ENCODE data around the gene ATPAF1.
"Not testable (repeated sequence)": the region's sequence is repeated elsewhere in the genome, so short reads cannot be mapped to it uniquely, and the experiment has no call there.

DNA sequence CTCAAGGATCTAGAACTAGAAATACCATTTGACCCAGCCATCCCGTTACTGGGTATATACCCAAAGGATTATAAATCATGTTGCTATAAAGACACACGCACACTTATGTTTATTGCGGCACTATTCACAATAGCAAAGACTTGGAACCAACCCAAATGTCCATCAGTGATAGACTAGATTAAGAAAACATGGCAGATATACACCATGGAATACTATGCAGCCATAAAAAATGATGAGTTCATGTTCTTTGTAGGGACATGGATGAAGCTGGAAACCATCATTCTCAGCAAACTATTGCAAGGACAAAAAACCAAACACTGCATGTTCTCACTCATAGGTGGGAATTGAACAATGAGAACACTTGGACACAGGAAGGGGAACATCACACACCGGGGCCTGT is 26.5 kb upstream of the ATPAF1 start:
- TF ChIP-seq, protein P1, sequence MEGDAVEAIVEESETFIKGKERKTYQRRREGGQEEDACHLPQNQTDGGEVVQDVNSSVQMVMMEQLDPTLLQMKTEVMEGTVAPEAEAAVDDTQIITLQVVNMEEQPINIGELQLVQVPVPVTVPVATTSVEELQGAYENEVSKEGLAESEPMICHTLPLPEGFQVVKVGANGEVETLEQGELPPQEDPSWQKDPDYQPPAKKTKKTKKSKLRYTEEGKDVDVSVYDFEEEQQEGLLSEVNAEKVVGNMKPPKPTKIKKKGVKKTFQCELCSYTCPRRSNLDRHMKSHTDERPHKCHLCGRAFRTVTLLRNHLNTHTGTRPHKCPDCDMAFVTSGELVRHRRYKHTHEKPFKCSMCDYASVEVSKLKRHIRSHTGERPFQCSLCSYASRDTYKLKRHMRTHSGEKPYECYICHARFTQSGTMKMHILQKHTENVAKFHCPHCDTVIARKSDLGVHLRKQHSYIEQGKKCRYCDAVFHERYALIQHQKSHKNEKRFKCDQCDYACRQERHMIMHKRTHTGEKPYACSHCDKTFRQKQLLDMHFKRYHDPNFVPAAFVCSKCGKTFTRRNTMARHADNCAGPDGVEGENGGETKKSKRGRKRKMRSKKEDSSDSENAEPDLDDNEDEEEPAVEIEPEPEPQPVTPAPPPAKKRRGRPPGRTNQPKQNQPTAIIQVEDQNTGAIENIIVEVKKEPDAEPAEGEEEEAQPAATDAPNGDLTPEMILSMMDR (IDR thresholded peaks at IDR 0.05; ENCODE audit: low read depth, low read length, poor library complexity, severe bottlenecking), result not testable (repeated sequence)
- not testable (repeated sequence) for TF ChIP-seq EZH2phosphoT487 (IDR thresholded peaks at IDR 0.05; ENCODE audit: borderline replicate concordance, low read length)
